ENCODE measurements around the gene TSPAN14.
"Not testable (repeated sequence)": the region's sequence is repeated elsewhere in the genome, so short reads cannot be mapped to it uniquely, and the experiment has no call there.

TSPAN14 gene, protein sequence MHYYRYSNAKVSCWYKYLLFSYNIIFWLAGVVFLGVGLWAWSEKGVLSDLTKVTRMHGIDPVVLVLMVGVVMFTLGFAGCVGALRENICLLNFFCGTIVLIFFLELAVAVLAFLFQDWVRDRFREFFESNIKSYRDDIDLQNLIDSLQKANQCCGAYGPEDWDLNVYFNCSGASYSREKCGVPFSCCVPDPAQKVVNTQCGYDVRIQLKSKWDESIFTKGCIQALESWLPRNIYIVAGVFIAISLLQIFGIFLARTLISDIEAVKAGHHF

DNA sequence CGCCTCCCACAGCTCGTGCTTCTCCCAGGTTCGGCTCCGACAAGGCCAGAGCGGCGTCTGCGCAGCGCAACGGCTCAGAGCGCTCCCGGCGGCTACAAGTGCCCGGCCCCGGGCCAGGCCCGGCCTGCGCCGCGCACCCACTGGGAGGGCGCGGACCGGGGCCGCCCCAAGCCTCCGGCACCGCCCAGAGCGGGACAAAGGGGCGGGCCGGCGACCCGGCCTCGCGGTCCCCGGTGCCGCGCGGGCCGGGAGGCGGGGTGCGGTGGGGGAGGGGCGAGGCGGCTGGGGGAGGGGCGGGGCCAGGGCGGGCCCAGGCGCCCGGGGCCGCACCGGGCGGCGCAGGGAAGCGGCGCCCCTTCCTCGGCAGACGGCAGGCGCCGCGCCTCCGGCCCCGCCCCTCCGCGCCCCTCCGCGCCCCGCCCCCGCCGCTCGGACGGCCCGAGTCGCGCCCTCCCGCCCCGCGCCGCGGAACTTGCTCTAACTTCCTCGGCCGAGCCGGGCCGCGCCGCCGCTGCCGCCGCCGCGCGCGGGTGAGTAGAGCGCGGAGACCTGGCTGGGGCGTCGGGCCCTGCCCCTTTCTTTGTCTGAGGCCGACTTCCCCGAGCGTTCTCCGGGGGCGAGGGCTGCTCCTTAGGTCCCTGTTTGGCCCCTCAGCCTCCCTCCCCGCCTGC, at the start of gene TSPAN14:
Gene TSPAN14 (plus strand): TSS at position 469 of the 671 bp plus-strand sequence. CDS start 34,924 bp downstream, outside the sequence.
- DNase-seq = peak; percentile 69

DNA sequence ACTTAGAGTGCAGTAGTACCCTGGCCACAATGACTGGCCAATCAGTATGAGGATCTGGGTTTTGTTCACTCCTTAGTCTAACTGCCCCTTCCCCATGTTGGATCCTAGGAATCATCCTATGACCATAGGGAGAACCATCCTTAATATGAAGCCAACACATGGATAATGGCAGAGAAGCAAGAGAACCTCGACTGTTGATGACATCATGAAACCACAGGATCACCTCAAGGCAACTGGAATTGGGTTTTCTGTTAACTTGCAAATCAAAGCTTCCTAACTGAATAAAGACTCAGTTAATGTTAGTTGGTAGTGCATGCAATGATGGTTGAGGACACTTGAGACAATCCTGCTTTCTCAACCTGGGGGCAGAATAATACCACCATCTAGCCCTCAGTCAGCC, 49.1 kb upstream of the TSPAN14 start:
- no peak for DNase-seq

DNA sequence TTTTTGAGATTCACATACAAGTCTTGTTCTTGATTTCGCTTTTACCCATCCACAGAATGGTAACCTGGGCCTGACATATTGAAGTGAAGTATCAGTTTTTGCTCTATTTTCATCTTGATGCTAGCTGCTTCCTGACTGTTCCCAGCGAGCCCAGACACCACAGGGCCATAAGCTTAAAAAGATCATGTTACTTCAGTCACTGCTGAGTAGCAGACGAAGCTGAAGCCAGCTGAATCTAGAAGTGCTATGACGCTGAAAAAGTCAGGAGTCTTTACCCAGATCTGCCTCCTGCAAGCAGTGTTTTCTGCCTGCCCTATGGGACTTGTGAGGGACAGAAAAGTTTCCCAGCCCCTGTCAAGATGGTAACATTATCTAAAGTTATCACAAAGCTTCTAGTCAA, 48.5 kb upstream of the TSPAN14 start:
- DNase-seq = no peak

DNA sequence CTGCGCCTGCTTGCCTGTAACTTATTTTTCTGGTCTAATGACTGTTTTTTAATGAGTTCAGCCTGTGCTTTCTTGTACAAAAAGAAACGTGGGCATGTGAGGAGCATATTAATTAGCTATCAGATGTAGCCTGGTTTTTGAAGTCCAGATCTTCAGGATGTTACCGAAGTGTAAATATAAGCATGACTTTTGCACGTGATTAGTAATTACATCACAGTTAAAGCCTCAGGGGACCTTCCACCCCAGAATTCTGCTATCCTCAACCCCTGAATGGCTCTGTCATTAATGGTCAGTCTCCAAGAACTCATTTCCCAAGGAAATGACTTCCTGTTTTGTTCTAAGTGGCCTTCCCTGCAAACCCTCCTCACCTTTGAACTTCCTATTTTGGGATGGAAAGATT, 47.9 kb upstream of the TSPAN14 start:
- DNase-seq = no peak

DNA sequence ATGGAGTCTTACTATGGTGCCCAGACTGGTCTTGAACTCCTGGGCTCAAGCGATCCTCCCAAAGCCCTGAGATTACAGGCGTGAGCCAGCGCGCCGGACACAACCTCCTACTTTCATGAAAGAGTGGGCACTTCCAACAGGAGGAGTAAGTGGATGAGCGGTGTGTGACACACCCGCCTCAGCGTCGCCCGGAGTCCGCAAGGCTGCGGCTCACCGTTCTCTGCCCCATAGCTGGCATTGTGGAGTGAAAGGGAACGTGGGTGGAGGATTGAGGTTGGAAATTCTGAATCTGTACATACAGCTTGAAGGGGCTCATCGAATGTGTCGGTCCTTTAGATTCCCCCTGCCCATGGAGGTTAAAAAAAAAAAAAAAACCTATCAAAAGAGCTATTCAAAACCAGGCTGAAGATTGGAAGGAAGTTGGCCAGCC, 46.3 kb upstream of the TSPAN14 start:
- DNase-seq = no peak

DNA sequence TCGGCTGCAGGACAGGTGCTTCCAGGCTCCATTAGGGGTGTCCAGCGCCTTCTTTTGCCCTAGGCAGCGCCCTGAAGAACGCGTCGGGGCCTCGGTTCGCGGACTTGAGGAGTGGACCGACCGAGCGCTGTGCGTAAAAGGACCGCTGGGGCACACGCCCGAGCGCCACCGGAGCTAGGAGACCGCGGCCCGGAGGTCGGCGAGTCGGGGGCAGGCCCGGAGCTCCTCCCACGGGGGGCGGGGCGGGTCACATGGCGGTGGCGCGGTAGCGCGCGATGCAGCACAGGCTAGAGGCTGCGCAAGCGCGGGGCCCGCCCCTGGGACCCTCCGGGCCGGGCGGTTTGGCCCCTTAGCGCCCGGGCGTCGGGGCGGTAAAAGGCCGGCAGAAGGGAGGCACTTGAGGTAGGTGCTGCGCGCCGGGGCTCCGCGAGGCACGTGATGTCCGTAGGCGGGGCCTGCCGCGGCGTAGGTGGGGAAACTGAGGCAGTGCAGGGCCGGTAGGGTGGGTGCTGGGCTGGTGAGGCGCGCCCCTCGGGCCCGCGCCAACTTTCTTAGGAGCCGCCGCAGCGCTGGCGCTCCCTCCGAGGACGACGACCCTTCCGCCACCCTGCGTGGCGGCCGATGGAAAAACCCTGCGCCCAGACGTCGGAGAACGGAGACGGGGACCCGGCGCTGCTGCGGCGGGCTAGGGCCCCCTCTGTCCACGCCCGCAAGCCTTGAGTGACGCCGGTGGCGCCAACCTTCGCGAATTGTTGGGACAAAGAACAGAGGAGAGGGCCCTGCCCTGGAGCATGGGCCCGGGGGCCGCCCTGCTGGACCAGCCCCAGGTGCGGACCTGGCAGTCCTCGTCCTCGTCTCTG, 45.6 kb upstream of the TSPAN14 start, which contains the start of gene PRXL2A:
Gene PRXL2A (plus strand): TSS at position 310 of the 860 bp plus-strand sequence. CDS start 11,917 bp downstream, outside the sequence.
- DNase-seq = peak; percentile 32

DNA sequence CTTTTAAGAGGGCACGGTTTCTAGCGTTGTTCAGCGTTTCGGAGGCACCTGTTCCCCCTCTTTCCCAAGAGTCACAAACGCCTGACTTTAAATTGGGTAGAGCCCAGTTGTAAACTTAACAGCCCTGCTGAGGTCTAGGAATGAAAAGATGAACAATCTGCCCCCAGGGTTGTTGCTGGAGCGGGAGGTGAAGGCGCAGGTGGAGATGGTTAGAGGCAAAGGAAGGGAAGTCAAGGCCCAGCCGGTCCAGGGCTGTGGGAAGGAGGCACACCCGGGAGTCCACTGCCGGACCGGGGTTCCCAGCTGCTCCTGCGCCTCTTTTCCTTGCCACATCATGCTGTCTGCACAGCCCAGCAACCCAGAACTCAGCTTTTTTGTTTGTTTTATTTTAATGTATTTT, 45.0 kb upstream of the TSPAN14 start:
- no peak for DNase-seq

DNA sequence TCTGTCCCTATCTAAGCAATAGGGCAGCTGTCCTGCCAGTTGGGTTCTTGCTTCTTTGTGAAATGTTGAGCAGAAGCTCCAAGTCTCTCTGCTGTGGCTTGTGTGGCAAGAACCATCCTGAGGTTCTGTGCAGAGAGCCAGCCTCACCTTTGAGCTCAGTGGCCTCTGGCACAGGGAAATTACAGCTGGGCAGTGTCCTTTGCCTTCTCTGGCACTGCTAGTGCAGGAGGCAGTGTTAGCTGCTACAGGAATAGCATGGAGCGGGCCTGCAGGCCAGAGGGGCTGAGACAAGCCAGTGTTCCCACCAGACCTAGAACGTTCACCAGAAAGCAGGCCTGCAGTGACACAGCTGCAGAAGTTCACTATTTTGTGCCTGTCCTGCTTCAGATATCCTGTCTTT, 44.0 kb upstream of the TSPAN14 start:
- DNase-seq = no peak

DNA sequence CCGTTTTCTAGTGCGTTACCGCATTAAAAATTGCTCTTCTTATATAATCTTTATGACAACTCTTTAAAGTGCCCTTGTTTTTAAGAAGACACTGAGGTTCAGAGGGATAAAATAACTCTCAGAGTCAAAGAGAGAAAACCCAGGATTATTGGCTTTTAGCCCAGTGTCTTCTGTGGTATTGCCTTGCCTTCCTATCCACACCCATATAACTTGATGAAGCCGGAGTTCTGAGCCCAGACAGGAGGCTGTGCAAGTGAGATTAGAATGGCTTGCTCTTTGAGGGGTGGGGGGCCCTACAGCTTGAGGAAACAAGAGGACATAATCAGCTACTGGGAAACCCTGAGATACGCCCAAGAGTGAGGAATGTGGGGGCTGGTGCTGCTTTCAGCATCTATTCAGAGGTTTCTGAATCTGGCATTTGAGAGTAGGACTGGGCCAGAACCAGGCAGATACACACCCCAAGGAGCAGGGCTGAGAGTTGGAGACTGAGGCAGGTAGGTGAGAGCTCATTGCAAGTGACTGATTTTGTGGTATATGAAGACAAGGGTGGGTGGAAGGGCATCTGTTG, 43.4 kb upstream of the TSPAN14 start:
- no peak for DNase-seq

DNA sequence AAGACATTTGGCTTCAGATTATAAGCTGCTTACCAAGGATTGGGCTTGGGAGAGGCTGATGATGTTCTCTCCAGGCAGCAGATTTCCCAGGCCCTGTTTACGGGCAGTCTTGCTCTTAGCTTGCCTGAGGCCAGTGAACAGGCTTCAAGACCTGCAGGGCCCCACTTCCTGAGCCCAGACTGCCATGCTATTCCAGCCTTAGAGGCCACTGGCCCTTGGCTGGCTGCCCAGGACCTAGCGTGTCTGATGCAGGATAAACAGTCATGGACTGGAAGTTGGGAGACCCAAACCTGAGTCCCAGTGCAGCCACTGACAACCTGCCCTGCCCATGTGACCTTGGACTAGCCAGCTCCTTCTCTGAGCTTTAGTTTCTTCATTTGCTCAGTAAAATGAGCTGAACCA, 42.8 kb upstream of the TSPAN14 start:
- no peak for DNase-seq

DNA sequence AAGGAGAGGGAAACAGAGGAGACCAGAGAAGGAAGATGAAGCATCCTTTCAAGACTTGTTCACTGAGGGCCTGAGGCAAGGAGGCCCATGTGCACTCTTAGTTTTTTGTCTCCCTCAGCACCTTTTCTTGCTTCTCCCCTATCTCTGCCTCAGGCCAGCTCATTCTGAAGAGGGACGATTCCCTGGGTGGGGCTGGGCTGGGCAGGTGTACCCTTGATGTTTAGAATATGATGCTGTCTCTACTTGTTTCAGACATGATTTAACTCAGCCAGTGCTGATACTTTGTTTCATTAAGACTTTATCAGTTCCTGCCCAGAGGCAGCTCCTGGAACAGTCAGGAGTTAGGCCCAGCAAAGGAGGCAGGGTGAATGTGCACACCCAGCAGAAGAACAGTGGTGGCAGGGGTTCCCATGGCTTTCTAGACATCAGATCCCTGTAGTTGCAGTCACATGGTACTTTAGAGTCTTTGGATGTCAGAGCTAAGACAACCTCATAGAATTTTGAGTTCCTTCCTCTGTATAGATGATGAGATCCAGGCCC, 42.4 kb upstream of the TSPAN14 start:
- no peak for DNase-seq

DNA sequence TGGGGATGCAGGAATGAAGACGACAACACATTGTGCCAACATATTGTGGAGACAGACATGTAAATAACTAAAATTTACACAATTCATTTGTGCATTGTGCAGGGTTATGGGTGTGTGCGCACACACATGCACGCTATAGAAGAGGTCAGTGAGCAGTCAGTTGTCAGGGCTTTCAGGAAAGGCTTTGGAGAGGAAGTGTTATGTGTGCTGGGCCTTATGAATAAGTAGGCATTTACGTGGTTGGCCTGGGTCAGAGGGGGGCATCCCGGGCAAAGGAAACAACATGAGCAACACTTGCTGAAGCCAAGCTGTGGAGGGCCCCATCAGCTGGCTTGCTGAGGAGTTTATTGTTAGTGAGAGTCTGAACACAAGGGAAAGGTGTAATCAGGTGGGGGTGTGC, 41.6 kb upstream of the TSPAN14 start:
- no peak for DNase-seq

DNA sequence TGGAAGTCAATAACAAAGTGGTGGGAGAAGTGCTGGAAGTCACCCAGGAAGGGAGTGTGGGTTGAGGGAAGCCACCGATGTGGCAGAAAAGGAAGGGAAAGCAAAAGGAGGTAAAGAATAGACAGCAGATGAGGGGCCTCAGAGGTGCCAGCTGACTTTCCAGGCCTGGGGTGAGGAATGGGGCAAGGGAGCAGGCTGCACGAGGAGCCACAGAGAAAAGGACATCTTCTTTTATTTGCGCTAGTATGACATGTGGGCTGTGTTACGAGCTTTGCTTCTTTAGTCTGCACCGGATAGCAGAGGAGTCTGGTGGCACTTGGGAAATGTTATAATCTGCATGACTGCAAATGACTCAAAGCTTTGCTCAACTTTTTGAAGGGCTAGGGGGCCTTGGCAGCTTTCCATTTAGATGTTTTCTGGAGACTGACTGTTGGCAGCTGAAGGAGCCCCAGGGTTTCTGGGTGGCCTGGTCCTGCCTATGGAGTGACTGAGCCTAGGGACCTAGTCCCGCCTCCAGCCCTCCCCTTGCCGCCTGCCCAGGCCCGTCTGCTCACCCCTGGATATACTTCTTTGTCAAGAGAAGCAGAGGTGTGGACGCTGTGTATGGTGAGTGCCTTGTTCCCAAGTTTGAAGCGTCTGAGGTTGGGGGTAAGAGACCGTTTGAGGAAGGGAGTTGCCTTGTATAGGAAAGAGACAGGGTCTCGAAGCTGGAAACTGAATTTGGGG, 40.7 kb upstream of the TSPAN14 start:
- DNase-seq = no peak

DNA sequence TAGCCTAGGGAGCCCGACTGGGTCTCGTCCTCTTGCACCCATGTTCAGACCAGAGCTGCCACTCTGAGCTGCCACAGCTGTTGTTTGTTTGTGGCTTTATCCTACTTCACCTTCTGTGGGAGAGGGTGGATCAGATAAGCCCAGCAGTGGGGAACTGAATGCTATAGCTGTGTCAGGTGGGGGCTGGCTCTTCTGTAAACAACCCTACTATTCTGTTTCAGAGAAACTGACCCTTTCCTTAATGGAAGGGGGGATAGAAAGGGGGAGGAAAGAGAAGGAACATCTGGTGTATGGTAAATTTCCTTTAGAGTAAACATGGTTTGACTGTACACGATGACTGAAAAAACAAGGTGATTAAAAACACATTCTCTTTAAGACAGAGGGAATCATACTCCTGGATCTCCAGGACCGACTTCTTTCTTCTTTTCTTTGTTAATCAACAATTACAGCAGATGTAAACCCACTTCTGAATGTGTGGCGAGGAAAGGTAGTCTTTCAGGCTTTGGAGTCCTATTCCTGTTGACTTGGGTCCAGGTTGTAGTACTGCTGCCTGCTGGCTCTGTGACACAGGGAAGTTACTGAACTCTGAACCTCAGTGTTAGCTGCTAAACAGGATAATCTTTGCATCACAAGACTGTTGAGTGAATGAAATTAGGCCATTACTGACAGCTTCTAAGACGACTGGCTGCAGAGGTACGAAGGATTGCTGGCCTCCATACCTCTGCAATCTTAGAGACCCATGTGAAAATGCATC, 39.8 kb upstream of the TSPAN14 start:
- no peak for DNase-seq

DNA sequence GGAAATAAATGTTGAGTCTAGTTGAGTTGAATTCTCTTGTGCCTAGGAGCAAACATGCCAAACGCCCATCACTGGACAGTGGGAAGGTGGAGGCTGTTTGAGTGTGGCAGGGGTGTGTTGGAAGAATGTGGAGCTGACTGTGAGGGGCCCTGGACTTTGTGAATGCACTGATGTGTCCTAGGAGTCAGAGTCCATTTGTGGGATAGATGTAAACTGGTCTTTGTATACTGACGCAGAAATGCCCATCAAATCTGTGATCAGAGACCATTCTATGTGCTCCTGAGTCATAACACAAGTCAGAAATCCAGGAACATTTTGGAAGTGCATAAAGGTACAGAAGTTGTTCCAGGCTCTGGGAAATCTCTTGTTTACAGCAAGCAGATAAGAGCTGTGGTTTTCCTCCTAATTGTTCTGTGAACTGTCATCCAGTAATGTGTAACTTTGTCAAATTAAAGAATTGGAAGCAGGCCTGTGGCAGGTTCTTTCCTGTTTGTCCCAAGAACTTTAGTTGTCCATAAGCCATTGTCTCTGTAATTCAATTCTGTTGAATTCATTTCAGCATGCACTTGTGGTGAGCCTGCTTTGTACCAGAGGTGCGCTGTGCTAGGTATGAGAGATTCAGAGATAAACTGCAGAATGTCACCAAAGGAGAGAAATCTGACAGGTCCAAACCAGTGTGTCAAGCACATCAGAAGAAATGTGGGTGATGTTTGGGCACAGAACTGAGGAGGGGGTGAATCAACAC, 38.2 kb upstream of the TSPAN14 start:
- DNase-seq = no peak

DNA sequence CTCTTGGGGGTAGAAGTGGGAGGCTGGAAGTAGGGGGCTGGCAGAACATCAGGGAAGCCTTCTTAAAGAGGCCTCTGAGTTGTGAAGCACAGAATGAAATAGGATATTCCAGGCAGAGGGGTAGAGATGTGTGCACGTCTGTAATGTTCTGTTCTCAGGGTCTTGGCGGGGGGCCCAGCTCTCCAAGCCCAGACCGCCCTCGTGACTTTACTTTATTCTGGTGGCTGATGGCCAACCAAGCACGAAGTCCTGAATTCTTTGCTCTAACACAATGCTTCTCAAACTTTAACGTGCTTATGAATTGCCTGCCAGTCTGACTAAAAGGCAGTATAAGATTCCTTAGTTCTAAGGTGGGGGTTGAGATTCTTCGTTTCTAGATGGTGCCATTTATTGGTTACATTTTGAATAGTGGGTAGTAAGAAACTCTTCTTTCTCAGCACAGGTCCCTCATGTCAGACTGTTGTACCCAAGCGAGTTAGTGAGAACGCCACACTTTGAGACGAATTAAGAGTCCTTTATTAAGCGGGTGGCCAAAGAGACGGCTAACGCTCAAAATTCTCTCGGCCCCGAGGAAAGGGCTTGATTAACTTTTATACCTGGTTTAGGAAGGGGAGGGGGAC, 37.5 kb upstream of the TSPAN14 start:
- DNase-seq = no peak

DNA sequence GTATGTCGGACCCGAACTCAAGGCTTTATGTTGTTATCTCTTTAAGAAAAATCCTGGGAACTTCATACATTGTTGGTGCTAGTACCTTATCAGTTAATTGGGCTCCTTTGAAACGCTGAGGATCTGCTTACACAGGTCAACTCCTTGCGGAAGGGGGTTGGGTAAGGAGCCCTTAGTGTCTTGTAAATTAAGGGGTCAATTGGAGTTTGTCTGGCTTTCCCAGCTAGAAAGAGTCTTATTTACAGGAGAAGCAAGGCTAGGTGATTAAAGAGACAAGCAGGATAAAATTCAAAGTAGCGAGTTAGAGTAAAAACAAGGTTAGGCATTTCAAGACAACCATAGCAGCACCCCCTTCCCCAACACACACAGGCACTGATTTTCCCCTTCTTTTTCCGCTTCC, 36.9 kb upstream of the TSPAN14 start:
- not testable (repeated sequence) for DNase-seq

DNA sequence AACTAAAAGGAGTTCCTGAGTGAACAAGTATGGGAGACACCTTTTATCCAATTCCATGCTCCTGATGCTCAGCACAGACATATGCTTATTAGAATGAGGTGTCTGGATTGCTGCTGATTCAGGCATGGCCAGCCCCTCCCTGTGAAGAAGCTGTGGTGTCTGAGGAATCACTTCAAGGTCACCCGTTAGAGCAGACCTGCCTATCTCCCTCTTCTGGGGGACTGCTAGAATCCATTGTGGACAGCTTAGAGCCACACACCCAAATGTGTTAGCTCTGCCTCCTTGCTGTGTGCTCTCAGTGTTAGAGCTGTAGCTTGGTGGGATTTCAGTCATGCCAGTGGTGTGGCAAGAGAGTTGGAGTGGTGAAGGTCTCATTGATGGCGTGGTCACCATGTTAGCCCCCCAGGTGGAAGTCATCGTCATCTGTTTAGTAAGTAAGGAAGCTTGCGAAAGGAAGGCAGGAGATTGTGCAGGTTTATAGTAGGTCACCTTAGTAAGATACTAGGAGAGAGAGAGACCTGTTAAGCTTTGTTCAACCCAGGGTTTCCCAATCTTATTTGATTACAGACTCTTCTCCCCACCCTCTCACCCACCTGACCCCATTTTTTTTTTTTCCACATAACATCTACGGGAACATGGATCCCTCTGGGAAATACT, 32.9 kb upstream of the TSPAN14 start:
- DNase-seq = no peak

DNA sequence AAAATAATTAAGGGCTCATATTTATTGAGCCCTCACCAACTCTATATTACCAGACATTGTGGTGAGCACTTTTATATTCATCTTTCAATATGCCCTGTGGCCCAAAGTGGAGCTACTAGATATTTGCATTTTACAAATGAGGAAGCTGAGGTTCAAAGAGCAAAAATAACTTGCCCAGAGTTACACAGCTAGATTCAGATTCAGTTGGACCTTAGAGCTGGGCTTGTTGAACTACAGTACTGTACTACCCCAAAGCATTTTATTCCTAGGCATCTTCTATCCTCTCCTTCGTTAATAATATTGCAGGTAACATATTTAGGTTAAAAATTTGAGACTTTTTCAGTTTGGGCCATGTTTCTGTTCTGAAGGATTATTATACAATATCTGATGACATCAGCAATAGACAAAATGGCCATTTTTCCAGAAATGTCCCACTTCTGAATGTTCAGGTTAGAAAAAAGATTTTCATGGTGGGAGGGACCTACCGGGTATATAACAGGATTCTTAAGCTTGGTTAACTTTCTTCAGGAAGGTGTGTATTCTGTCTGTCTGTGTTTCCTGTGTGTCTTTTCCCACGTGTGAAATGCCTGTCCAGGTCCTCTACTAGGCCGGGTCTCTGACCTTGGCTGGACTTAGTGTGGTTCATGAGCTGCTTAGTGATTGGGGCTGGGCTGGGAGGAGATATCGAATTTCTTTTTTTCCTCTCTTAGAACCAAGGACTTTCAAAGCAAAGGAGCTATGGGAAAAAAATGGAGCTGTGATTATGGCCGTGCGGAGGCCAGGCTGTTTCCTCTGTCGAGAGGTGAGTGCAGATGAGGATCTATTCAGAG, 32.2 kb upstream of the TSPAN14 start:
- no peak for DNase-seq
